ENCODE results near the gene CKB.

The CKB gene

GRCh38 chr14:103539056-103539825 is 16.6 kb upstream of the CKB start:
- TF ChIP-seq BACH2 (CRISPR knock-in tag; IDR thresholded peaks at IDR 0.05; ENCODE audit: borderline replicate concordance) (no peak), TOX (CRISPR knock-in tag; IDR thresholded peaks at IDR 0.05; ENCODE audit: borderline replicate concordance) (no peak), PPARA (CRISPR knock-in tag; IDR thresholded peaks at IDR 0.05; ENCODE audit: borderline replicate concordance) (no peak), POU6F1 (CRISPR knock-in tag; IDR thresholded peaks at IDR 0.05; ENCODE audit: borderline replicate concordance, low read depth) (no peak), ZNF565 (CRISPR knock-in tag; conservative IDR thresholded peaks at IDR 0.05; ENCODE audit: low read depth) (no peak), ZC3H10 (CRISPR knock-in tag; IDR thresholded peaks at IDR 0.05) (no peak), PATZ1 (CRISPR knock-in tag; IDR thresholded peaks at IDR 0.05; ENCODE audit: borderline replicate concordance) (no peak), ARNTL (CRISPR knock-in tag; IDR thresholded peaks at IDR 0.05; ENCODE audit: borderline replicate concordance, low read depth) (no peak), OSR1 (CRISPR knock-in tag; IDR thresholded peaks at IDR 0.05) (no peak), GLIS3 (CRISPR knock-in tag; IDR thresholded peaks at IDR 0.05) (no peak), ZFP30 (CRISPR knock-in tag; IDR thresholded peaks at IDR 0.05) (no peak), ZFP3 (CRISPR knock-in tag; IDR thresholded peaks at IDR 0.05) (no peak), ESRRG (CRISPR knock-in tag; IDR thresholded peaks at IDR 0.05) (no peak), TCF4 (CRISPR knock-in tag; IDR thresholded peaks at IDR 0.05; ENCODE audit: borderline replicate concordance) (no peak)
- TF ChIP-seq, protein P1, sequence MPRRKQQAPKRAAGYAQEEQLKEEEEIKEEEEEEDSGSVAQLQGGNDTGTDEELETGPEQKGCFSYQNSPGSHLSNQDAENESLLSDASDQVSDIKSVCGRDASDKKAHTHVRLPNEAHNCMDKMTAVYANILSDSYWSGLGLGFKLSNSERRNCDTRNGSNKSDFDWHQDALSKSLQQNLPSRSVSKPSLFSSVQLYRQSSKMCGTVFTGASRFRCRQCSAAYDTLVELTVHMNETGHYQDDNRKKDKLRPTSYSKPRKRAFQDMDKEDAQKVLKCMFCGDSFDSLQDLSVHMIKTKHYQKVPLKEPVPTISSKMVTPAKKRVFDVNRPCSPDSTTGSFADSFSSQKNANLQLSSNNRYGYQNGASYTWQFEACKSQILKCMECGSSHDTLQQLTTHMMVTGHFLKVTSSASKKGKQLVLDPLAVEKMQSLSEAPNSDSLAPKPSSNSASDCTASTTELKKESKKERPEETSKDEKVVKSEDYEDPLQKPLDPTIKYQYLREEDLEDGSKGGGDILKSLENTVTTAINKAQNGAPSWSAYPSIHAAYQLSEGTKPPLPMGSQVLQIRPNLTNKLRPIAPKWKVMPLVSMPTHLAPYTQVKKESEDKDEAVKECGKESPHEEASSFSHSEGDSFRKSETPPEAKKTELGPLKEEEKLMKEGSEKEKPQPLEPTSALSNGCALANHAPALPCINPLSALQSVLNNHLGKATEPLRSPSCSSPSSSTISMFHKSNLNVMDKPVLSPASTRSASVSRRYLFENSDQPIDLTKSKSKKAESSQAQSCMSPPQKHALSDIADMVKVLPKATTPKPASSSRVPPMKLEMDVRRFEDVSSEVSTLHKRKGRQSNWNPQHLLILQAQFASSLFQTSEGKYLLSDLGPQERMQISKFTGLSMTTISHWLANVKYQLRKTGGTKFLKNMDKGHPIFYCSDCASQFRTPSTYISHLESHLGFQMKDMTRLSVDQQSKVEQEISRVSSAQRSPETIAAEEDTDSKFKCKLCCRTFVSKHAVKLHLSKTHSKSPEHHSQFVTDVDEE (CRISPR knock-in tag; IDR thresholded peaks at IDR 0.05): no peak
- TF ChIP-seq, protein P2, sequence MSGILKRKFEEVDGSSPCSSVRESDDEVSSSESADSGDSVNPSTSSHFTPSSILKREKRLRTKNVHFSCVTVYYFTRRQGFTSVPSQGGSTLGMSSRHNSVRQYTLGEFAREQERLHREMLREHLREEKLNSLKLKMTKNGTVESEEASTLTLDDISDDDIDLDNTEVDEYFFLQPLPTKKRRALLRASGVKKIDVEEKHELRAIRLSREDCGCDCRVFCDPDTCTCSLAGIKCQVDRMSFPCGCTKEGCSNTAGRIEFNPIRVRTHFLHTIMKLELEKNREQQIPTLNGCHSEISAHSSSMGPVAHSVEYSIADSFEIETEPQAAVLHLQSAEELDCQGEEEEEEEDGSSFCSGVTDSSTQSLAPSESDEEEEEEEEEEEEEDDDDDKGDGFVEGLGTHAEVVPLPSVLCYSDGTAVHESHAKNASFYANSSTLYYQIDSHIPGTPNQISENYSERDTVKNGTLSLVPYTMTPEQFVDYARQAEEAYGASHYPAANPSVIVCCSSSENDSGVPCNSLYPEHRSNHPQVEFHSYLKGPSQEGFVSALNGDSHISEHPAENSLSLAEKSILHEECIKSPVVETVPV (CRISPR knock-in tag; IDR thresholded peaks at IDR 0.05): no peak
- no peak for ATAC-seq

- TF ChIP-seq BACH2 (CRISPR knock-in tag; IDR thresholded peaks at IDR 0.05; ENCODE audit: borderline replicate concordance) (no peak), ZFP30 (CRISPR knock-in tag; IDR thresholded peaks at IDR 0.05) (no peak), GLIS3 (CRISPR knock-in tag; IDR thresholded peaks at IDR 0.05) (no peak), ARNTL (CRISPR knock-in tag; IDR thresholded peaks at IDR 0.05; ENCODE audit: borderline replicate concordance, low read depth) (no peak), ZNF70 (CRISPR knock-in tag; IDR thresholded peaks at IDR 0.05) (no peak), ZFP3 (CRISPR knock-in tag; IDR thresholded peaks at IDR 0.05) (no peak), CREB5 (CRISPR knock-in tag; IDR thresholded peaks at IDR 0.05; ENCODE audit: low read depth) (no peak), TOX (CRISPR knock-in tag; IDR thresholded peaks at IDR 0.05; ENCODE audit: borderline replicate concordance) (no peak), ZNF8 (CRISPR knock-in tag; IDR thresholded peaks at IDR 0.05) (no peak), ESRRG (CRISPR knock-in tag; IDR thresholded peaks at IDR 0.05) (no peak)
- ATAC-seq: peak; percentile 1; the same call in 2 of the 3 replicates
Observed at GRCh38 chr14:103538291-103539055, 15.8 kb upstream of the CKB start.

Data from SK-N-SH treated with all-trans-retinoic acid at 6 μM for 48 hours (cell line).